ENCODE data around the gene TYRP1. TPM values are rescaled to one million over a fixed set of nuclear protein-coding genes. Genes with fewer than 3 reads are reported as not detected.
"Not testable (repeated sequence)": the region's sequence is repeated elsewhere in the genome, so short reads cannot be mapped to it uniquely, and the experiment has no call there.

Gene TYRP1
- 1.4 TPM for polyA plus RNA-seq (2013, experiment 1 of 2; ENCODE audit: insufficient read length)
- polyA plus RNA-seq (2013, experiment 2 of 2; ENCODE audit: insufficient read length), result 2.1 TPM

- DNase-seq, result no peak
These were observed at the start of gene TYRP1 for GRCh38 chr9:12693141-12693540. Gene TYRP1, plus strand, starts transcription at chr9:12693385. Its CDS starts 612 bp downstream, at chr9:12693997.

GRCh38 chr9:12643686-12644085 lies 49.5 kb upstream of the TYRP1 start:
- DNase-seq, result peak; percentile 48

GRCh38 chr9:12648925-12649324 lies 44.3 kb upstream of the TYRP1 start:
- no peak for DNase-seq

- no peak for DNase-seq
These were observed 42.1 kb upstream of the TYRP1 start for GRCh38 chr9:12651125-12651524.

- no peak for DNase-seq
These were observed 40.2 kb upstream of the TYRP1 start for GRCh38 chr9:12652973-12653372.

- DNase-seq, result no peak
These were observed 36.4 kb upstream of the TYRP1 start for GRCh38 chr9:12656803-12657202.

- no peak for DNase-seq
These were observed 36.0 kb upstream of the TYRP1 start for GRCh38 chr9:12657233-12657632.

- no peak for DNase-seq
These were observed 35.2 kb upstream of the TYRP1 start for GRCh38 chr9:12657998-12658397.

GRCh38 chr9:12658531-12659209 lies 34.5 kb upstream of the TYRP1 start:
- no peak for DNase-seq

- DNase-seq, result no peak
These were observed 34.0 kb upstream of the TYRP1 start for GRCh38 chr9:12659220-12659619.

- DNase-seq, result no peak
These were observed 26.4 kb upstream of the TYRP1 start for GRCh38 chr9:12666813-12667212.

- DNase-seq, result no peak
These were observed 25.3 kb upstream of the TYRP1 start for GRCh38 chr9:12667892-12668291.

GRCh38 chr9:12670006-12670405 lies 23.2 kb upstream of the TYRP1 start:
- DNase-seq, result no peak

- no peak for DNase-seq
These were observed 18.2 kb upstream of the TYRP1 start for GRCh38 chr9:12674961-12675360.

- DNase-seq, result not testable (repeated sequence)
These were observed 15.6 kb upstream of the TYRP1 start for GRCh38 chr9:12677462-12678126.

GRCh38 chr9:12680341-12680740 lies 12.8 kb upstream of the TYRP1 start:
- DNase-seq, result peak; percentile 73

GRCh38 chr9:12680757-12681156 lies 12.4 kb upstream of the TYRP1 start:
- no peak for DNase-seq

GRCh38 chr9:12681620-12682019 lies 11.6 kb upstream of the TYRP1 start:
- DNase-seq, result peak; percentile 69

- DNase-seq, result peak; percentile 28
These were observed 8.2 kb upstream of the TYRP1 start for GRCh38 chr9:12684974-12685373.

- DNase-seq, result no peak
These were observed 4.0 kb upstream of the TYRP1 start for GRCh38 chr9:12689233-12689632.

- no peak for DNase-seq
These were observed 828 bp downstream of the TYRP1 start for GRCh38 chr9:12694013-12694412.

- DNase-seq, result no peak
These were observed 2.3 kb downstream of the TYRP1 start for GRCh38 chr9:12695474-12695873.

GRCh38 chr9:12696931-12697622 lies 3.9 kb downstream of the TYRP1 start:
- peak; percentile 88 for DNase-seq

GRCh38 chr9:12697719-12698118 lies 4.5 kb downstream of the TYRP1 start:
- DNase-seq, result peak; percentile 18

Measured in fibroblast of skin of abdomen (primary cell).